HG02885 (cell line): ENCODE data around the gene UBE2C.
"Not testable (repeated sequence)": the region's sequence is repeated elsewhere in the genome, so short reads cannot be mapped to it uniquely, and the experiment has no call there.

Experiments
- ATAC-seq: cut with Tn5 transposase; IDR thresholded peaks from one replicate; pipeline ENCODE4 v1.9.1; 2021; ENCODE audit warnings: mild to moderate bottlenecking; ENCODE audit not compliant: unreplicated experiment, poor library complexity

UBE2C gene

DNA sequence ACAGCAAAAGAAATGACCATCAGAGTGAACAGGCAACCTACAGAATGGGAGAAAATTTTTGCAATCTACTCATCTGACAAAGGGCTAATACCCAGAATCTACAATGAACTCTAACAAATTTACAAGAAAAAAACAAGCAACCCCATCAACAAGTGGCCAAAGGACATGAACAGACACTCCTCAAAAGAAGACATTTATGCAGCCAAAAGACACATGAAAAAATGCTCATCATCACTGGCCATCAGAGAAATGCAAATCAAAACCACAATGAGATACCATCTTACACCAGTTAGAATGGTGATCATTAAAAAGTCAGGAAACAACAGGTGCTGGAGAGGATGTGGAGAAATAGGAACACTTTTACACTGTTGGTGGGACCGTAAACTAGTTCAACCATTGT, 14.9 kb upstream of the UBE2C start:
- not testable (repeated sequence) for ATAC-seq

DNA sequence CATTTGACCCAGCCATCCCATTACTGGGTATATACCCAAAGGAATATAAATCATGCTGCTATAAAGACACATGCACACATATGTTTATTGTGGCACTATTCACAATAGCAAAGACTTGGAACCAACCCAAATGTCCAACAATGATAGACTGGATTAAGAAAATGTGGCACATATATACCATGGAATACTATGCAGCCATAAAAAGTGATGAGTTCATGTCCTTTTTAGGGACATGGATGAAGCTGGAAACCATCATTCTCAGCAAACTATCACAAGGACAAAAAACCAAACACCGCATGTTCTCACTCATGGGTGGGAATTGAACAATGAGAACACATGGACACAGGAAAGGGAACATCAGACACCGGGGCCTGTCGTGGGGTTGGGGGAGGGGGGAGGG, 14.5 kb upstream of the UBE2C start:
- ATAC-seq: not testable (repeated sequence)

DNA sequence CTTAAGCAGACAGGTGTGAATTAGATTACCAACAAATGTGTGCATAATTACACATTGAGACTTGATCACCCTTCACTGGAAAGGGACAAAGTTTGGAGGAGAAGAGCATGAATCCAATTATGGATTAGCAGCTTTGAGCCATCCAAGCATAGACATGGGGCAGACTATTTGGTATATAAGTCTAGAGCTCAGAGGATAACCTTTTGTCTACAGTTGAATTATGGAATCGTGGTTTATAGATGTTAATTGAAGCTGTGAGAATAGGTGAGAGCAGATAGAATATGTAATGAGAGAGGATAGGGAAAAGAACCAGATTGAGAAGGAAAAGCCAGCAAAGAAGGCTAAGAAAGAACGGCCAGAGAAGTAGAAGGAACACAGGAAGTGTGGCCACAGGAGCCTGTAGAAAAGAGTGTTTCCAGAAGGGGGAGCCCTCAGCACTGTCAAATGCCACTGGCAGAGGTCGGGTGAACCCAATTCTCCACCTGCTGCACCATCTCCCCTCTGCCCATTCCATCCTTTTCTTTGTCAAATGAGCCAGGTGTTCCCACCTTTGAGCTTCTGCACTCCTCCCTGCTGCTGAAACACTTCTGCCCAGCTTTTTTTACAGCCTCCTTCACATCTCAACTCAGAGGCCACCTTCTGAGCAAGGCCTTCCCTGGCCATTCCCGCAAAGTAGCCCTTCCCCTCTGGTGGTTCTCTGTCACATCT, 13.4 kb upstream of the UBE2C start:
- no peak for ATAC-seq

DNA sequence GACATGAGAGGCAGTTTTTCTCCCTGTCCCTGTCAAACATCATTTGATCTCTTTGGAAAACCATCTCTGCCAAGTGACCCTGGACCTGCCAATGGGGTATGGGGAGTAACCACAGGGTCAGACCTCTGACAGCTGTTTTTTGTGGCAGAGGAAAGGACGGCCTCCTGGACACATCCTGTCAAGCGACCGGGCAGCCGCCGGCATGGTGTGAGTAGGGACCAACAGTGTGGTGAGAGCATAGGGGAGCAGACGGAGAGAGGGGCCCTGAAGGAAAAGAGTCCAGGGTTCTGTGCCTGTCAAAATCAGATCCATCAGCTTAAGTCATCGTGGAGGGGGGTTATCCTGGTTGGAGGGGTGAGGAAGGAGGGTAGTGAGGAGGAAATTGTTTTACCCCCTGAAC, 10.6 kb upstream of the UBE2C start:
- ATAC-seq: no peak

DNA sequence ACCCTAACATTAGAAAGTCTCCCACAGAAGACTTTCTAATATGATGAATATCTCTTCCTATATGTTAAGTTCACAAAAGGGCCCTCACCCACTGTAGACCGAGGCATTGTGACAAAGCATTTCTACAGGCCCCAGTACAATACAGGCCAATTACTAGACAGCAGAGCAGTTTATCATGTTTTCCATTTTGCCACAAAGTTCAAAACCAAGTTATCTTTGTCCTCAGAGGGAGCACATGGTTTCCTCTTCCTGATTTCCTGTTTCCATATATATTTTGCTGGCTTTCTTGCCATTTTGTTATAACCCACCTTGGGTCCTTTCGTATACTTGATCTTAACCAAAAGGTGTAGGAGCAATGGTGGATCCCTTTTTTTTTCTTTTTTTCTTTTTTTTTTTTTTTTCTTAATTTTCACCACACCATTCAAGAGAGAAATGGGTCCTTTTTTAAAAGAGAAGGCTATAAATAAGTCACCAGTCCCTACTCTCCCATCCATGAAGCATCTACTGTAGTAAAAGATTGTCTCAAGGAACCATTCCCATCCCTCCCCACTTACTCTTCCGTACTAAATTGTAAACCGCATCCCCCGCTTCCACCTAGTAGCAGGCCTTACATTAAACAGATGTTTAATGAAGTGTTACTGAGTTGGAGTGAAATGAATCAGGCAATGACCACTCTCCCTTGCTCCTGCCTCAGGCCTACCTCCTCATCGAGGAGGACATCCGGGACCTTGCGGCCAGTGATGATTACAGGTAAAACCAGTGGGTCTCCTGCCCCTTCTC, 2.1 kb upstream of the UBE2C start:
- no peak for ATAC-seq

DNA sequence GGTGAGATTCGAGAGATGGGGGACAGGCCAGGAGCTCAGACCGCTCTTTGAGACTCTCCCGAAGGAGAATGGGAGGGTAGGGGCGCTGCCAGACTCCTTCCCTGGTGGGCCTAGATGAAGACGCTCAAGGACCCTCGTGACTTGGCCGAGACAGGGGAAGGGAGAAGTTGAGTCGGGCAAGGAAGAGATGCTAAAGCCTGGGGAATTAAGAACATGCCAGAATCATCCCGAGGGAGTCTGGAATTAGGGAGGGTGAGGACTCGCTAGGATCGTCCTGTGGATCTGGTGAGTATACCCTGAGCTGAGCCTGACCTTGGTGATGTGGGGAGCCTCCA, 529 bp downstream of the UBE2C start:
- no peak for ATAC-seq

DNA sequence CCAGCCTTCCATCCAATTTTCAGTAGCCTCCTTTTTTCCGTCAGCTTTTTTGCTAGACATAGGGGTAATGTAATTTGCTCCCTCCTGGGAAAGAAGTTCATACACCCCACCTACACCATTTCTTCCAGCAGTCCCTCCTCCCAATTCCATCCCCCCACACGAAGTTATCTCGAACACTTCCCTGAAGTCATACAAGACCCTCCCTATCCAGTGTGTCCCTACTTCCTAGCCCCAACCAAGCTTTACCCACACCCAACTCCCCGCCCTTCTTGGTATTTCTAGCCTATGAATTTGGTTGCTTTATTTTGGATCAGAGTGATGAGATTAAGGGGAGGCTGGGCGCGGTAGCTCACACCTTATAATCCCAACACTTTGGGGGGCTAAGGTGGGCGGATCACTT, 1.0 kb downstream of the UBE2C start:
- no peak for ATAC-seq

DNA sequence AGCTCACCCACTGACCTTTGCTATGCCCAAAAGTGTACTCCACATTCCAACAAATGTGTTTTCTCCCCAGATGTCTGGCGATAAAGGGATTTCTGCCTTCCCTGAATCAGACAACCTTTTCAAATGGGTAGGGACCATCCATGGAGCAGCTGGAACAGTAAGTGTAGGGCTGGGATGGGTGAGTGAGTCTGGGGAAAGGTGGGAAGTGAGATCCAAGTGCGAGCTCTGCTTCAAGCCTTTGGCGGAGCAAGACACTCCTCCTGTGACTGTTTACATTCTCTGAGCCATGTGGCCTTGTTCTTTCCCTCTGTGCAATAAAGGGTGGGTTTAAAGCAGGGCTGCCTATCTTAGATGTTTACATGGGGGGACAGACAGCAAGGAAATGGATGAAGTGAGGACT, 1.9 kb downstream of the UBE2C start:
- ATAC-seq: no peak

DNA sequence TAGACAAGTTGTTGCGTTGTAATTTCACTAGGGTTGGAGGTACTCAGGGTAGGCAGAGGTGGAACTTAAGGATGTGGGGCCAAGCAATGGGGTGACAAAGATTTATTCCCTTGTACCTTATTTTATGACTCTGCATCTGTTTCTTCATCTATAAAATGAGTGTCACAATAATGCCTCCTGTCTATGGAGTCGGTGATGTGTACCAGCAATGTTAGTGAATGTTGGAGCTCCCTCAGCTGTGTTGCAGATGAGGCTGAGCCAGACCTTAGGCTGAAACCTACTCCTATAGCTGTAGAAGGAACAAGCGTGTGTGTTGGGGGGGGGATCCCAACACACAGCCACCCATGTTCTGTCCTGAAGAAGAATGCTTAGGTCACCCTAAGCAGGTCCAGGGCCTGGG, 4.5 kb downstream of the UBE2C start:
- ATAC-seq: no peak

DNA sequence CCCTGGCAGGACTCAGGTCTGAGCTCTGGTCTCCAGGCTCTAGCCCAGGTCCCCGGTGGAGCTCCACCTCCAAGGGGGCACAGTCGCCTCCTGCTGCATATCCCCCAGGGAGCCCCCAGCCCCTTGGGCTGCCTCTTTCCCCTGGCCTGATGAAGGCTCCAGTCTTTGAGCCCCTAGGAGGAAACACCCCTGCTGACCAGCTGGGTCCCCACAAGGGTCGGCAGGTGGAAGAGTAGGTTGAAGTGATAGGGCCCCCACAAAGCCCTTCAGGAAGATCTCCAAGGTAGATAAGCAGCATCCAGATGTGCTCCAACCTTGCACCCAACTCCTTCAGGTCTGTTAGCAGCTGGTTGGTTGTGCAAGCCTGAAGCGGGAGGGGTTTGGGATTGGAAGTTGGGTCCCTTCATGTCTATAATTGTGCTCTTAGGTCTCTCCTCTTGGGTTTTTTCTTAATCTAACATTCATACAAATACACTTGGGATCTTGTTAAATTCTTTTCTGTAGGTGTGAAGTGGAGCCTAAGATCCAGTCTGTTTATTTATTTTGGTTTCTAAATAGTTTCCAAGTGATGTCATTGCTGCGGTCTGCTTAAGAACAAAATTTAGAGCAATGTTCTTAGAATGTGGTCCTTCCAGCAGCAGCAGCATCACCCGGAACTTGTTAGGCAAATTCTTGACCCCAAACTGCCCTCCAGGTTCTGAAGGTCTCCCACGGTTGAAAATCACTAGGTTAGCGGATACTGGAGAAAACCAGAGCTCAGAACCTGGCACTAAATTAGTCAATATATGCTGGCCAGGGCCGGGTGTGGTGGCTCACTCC, 5.1 kb downstream of the UBE2C start:
- ATAC-seq: no peak

DNA sequence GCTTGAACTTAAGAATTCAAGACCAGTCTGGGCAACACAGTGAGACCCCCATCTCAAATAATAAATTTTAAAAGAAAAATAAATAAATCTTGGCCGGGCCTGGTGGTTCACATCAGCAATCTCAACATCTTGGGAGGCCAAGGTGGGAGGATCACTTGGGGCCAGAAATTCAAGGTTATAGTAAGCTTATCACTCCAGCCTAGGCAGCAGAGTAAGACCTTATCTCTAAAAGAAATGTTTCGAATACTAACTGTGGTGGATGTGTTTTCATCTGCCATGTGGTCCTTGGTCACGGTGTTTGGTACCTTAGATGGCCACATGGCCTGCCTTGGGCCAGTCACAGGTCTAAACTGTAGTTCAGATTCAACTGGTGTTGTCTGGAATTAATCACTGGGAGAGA, 5.8 kb downstream of the UBE2C start:
- ATAC-seq: no peak

DNA sequence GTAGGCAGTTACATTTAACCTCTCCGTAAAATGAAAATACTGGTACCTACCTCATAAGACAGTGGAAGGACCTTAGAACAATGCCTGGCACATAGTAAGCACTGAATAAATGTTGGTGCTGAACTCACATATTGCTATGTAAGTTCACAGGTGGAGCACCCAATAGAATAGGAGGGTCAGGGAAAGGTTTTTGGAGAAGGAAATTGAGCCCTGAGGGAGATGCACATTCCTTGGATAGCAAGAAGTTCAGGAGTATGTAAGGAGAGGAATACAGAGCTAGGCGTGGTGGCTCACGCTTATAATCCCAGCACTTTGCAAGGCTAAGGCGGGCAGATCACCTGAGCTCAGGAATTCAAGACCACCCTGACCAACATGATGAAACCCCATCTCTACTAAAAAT, 7.0 kb downstream of the UBE2C start:
- no peak for ATAC-seq

DNA sequence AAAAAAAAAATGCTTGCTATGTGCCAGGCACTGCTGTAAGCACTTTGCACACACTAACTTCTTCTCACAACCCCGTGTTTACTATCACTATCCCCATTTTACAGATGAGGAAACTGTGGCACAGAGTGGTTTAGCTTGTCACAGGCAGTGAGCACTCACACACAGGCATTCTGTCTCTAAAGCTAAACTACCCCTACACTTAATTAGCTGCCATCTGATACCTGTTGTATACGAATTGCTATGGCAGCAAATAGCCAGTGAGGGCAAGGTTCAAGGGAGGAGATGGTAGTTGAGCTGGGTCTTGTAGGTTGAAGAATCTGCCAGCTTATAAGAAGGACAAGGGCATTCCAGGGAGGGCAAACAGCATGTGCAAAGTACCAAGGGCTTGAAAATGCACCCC, 9.5 kb downstream of the UBE2C start:
- ATAC-seq: no peak

DNA sequence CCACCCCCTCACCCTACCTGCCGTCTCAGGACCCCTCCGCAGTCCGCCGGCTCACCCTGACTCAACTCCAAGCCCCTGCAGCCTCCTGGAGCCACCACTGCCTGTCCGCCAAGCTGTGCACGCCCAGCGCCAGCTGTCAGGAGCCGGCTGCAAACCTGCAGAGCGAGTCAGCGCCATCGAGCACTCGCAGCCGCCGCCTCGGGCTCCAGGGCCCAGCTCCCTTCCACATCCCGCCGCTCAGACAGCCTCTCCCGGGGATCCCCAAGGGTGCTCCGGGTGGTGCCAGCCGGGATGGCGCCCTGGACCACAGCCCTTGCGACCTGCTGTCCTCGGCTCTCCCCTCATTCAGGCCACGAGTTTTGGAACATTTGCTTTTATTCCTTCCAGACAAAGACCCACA, 10.4 kb downstream of the UBE2C start:
- no peak for ATAC-seq

DNA sequence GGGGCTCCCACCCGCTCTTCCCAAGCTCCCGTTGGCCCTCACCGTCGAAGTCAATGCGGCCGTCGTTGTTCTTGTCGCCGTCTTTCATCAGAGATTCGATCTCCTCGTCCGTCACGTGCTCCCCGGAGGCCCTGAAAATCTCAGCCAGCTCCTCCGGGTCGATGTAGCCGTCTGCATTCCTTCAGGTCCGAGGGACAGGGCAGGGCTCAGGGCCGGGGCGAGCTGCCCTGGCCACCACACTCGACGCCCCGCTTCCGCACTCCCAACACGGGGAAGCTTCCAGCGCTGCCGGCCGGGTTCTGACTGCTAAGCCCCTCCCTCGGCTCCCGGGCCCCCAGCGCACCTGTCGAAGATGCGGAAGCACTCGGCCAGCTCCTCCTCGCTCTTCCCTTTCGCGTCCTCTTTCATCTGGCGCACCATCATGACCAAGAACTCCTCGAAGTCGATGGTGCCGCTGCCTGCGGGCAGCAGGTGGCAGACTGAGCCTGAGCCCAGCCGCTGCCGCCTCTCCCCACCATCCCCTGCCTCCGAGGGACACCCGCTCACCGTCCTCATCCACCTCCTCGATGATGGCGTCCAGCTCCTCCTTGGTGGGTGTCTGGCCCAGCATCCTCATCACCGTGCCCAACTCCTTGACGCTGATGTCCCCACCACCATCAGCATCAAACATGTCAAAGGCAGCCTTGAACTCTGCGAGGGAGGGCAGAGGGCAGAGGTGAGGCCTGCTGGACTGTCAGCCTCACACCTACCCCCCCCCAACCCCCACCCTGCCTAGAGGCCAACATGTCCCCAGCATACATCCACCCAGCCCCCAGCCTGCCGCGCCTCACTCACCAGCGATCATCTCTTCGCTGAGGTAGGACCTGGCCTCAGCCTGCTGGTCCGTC, 11.7 kb downstream of the UBE2C start:
- no peak for ATAC-seq

DNA sequence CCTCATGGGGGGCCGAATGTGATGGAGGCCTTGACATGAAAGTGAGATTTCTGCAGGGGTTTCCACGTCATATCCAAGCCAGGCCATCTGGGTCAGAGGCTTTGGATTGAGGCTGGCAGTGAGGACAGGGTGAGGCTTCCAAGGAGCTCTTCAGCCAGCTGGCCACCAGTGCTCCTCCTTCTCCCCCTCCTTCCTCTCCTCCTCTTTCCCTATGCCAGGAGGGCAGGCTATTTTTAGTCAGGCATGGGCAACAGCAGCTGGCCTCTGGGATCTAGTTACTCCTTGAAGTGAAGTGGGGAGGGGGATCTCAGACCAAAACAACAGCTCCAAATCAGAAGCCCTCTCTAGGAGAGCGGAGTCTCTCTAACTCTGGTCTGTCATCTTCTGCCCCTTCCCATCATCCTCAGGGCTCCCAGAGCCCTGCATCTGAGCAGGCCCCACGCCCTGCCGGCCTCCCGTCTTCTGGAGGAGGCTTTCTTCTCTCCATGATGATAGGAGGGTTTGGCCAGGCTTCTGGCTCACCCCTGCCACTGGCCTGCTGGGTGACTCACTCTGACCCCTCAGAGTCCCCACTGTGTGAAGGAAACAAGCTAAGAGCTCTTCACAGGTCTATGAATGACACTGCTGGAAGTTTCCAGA, 14.1 kb downstream of the UBE2C start:
- ATAC-seq: no peak

DNA sequence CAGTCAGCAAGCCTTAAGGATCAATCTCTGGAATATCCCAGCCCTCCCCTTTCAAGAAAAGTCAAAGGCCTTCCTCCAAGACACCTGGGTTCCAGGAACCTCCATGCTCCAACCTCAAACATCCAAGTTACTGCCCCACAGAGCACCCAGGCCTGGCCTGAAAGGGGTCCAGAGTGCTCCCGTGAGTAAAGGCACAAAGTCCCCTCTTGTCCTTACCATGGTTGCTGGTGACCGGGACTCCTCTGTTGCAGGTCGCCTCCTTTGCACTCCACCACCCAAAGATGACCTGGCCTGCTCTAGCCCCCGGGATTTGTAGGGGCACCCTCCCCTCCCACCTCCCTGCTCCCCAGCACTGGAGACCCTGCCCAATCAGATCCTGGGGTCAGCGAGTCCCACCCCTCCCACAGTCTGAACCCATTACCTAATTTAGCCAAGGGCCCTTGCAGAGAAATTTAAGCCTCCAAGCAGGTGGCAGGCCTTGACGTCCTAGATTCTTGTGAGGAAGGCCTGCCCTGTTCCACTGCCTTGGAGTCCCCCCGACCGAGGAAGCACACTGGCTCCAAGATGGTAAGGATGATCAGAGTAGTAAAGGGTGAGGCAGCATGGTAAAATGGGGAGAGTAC, 14.7 kb downstream of the UBE2C start, which contains the start of gene TNNC2:
TSS of gene TNNC2 (minus strand) at position 283 of the 623 bp plus-strand sequence. CDS start at position 219, 64 bp downstream.
- ATAC-seq: no peak

DNA sequence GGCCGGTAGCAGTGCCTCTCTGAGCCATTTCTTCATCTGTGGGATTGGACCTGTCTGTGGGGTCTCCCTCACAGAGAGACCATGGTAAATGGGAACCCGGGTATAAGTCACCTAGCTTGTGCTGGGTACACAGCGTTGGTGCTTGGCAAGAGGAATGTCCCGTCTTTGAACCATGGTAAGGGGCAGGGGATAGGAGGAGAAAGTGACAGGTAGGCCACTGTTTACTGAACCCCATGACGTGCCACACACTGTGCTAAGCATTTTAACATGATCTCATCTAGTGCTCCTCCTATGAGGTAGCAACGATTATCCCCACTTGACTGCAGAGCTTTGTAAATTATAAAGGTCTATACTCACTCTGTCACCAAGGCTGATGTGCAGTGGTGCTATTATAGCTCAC, 15.3 kb downstream of the UBE2C start:
- no peak for ATAC-seq

DNA sequence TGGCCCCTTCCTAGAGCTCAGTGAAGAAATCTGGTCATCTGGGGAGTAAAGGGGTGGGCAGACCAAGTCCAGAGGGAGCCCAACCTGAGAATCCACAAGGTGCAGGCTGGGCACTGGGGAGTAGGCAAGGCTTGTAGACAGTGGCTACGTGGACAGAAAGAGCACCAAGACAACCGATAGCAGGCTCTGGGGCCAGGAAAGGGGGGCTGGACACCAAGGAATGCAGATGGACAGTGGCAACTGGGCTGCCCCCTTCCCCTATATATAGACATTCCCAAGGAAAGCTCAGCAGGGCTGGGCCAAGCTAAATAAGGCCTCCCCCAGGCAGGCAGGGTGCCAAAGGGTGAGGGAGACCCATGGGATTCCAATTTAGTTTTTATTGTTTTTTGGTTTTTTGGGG, 16.1 kb downstream of the UBE2C start:
- no peak for ATAC-seq
